GM13976 (cell line): ENCODE data around the gene FMO3.

ENCODE experiments used
- DNase-seq: peaks from one replicate; pipeline ENCODE4 v3.0.0; 2012; ENCODE audit warnings: low spot score
- in situ Hi-C: fragments of 300-500 bp; cut with MboI; formaldehyde crosslinking; loops from one replicate; pipeline ENCODE4 v1.12.0; 2022; ENCODE audit warnings: low sequenced_read_pairs, mixed read lengths, inconsistent platforms; ENCODE audit not compliant: unreplicated experiment
- TF ChIP-seq, protein P1 (sequence below): IDR thresholded peaks from 2 replicates; pipeline ENCODE4 v1.5.1; 2012; ENCODE audit warnings: borderline replicate concordance, mild to moderate bottlenecking; ENCODE audit not compliant: insufficient read depth; ENCODE audit errors: extremely low read depth, missing control alignments, control extremely low read depth

The FMO3 gene

DNA sequence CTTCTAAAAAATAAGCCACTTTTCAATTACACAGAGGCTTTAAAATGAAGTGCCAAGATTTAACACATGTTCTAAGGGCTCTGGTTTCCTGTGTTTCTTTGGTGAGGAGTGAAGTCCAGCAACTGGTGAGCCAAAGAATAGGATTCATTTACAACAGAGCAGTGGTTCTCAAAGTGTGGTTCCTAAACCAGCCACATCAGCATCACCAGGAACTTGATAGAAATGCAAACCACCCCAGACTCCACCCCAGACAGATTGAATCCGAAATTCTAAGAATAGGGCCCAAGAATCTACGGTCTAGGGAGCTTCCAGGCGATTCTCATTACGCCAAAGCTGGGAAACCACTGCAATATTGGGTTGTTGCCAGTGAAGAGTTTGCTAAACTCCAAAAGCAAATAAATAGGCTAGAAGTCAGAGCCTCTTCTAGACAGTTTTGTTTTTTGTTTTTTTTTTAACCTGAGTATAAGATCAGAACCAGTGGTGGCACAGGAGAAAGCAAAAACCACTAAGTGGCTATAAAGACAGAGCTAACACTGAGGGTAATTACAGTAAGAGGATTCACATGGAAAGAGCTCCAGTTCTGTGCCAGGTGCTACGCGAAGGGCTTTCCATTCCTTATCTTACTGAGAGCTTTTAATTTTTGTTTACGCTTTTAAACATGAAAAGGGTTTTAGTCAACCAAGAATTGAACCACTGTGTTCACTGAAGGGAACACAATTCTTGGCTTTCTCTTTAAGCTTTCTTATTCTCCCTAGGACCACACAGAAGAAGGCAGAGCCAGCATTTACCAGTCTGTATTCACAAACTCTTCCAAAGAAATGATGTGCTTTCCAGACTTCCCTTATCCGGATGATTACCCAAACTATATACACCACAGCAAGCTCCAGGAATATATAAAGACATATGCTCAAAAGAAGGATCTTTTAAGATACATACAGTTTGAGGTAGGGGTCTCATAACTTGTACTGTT, 52.0 kb downstream of the FMO3 start:
- in situ Hi-C loops: no loop called here
- TF ChIP-seq, protein P1, sequence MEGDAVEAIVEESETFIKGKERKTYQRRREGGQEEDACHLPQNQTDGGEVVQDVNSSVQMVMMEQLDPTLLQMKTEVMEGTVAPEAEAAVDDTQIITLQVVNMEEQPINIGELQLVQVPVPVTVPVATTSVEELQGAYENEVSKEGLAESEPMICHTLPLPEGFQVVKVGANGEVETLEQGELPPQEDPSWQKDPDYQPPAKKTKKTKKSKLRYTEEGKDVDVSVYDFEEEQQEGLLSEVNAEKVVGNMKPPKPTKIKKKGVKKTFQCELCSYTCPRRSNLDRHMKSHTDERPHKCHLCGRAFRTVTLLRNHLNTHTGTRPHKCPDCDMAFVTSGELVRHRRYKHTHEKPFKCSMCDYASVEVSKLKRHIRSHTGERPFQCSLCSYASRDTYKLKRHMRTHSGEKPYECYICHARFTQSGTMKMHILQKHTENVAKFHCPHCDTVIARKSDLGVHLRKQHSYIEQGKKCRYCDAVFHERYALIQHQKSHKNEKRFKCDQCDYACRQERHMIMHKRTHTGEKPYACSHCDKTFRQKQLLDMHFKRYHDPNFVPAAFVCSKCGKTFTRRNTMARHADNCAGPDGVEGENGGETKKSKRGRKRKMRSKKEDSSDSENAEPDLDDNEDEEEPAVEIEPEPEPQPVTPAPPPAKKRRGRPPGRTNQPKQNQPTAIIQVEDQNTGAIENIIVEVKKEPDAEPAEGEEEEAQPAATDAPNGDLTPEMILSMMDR: no peak
- no peak for DNase-seq

DNA sequence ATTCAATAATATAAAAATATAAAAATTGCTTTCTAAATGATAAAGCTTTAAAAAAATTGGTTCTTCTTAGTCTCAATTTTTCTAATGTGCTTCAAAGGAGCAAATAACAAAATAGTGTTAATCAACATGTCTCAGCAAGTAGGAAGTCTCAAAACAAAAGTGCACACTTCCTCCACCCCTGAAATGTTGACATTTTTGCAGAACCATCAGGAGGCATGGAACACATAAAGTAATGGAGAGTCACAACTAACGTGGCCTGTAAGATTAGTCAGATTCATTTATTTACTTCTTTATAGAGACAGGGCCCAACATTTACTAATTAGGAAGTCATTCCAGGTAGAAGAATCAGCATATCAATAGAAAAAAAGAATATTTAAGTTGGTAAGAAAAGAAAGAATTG, 59.5 kb downstream of the FMO3 start:
- TF ChIP-seq, protein P1: no peak
- in situ Hi-C loops: no loop called here
- DNase-seq: no peak

DNA sequence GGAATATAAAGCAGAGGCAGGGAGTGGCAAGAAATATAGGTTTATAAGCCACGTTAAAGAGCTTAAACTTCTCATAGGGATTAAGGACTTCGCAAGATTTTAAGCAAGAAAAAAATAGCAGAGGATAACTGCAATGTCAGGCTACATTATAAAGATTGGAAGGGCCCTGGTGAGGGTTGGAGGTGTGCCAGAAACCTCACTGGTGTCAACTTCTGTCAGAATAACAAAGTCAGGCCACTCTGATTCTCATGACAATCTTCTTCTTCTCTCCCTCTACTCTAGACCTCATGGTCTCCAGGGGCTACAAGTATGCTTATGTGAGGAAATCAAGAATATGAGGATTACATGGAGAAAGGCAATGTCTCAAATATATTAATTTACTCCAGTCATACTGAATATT, 61.8 kb downstream of the FMO3 start:
- in situ Hi-C loops: no loop called here
- DNase-seq: no peak
- TF ChIP-seq, protein P1: no peak

DNA sequence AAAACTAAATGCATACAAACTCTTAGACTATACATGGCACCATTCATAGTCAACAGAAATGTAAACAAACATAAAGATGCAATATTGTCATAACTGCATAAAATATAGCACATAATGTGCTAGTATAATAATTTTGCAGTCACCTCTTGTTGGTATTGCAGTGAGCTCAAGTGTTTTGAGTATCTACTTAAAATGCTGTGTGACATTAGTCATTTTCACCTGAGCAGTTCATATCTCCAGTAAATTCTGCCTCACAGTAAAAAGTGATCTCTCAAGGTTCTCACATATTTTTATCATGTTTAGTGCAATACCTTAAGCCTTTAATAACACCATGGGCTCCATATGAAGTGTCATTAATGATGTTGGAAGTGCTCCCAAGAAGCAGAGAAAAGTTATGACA, 64.8 kb downstream of the FMO3 start:
- TF ChIP-seq, protein P1: no peak
- no peak for DNase-seq
- in situ Hi-C loops: no loop called here

DNA sequence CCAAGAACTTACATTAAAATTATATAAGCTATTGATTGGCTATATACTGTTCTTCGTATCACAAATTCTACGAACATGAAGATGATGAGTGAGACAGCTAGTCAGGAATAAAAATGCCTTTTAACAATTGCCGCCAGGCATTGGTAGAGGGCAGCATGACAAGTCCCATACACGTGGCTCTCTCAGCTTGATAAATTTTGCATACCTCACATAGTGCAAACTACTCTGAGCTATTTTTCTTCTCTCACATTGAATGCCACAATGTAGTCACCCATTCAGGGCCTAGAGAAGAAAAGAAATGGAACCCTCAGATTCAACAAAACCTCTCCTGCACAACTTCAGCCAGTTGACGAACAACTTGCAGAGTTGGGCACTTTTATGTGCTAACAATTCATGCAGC, 67.4 kb downstream of the FMO3 start:
- in situ Hi-C loops: no loop called here
- no peak for DNase-seq
- TF ChIP-seq, protein P1: no peak

DNA sequence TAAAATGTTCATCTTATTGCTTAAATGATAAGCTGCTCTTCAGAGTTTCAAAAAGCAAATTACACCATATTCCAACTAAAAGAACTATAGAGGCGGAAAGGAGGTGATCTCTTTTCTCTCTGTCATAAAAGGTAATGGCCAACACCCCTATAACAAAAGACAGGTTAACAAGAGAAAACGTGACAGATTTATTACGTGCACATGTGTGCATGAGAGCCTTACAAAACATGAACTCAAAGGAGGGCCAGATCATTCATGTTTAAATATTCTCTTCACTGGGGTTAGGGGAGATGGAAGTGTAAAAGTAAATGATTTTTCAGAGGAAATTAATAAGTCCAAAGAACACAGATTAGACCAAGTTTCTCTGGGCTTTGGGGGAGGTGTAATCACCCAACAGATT, 67.8 kb downstream of the FMO3 start:
- TF ChIP-seq, protein P1: no peak
- DNase-seq: no peak
- in situ Hi-C loops: no loop called here
